Neural cell (in vitro differentiated cells): Measurements from ENCODE around the gene SHB.

ENCODE experiments used
- CTCF ChIP-seq: fragments of 450-650 bp; IDR thresholded peaks from 2 replicates; pipeline ENCODE4 v1.5.1; 2014; ENCODE audit warnings: antibody characterized with exemption, mild to moderate bottlenecking, moderate library complexity; ENCODE audit not compliant: poor library complexity, severe bottlenecking
- EP300 ChIP-seq: fragments of 450-650 bp; conservative IDR thresholded peaks from 2 replicates; pipeline ENCODE4 v1.6.1; 2014; ENCODE audit warnings: antibody characterized with exemption, mild to moderate bottlenecking, moderate library complexity; ENCODE audit not compliant: poor library complexity, severe bottlenecking
- EZH2 ChIP-seq: fragments of 200-600, 300-800 bp; shearing (Covaris generic), sonication (generic); IDR thresholded peaks from 2 replicates; pipeline ENCODE4 v1.6.1; 2014; ENCODE audit warnings: antibody characterized with exemption, low read length, borderline replicate concordance, mild to moderate bottlenecking; ENCODE audit not compliant: insufficient read depth, poor library complexity, severe bottlenecking
- POLR2AphosphoS5 ChIP-seq: IDR thresholded peaks from 2 replicates; pipeline ENCODE4 v1.6.1; 2012
- TAF1 ChIP-seq: IDR thresholded peaks from 2 replicates; pipeline ENCODE4 v1.6.1; 2012; ENCODE audit warnings: low read depth
- TF ChIP-seq, protein P1 (sequence below): IDR thresholded peaks from 2 replicates; pipeline ENCODE4 v1.6.1; 2012; ENCODE audit warnings: borderline replicate concordance

GRCh38 chr9:38083858-38084555 is 15.0 kb upstream of the SHB start:
- no peak for TF ChIP-seq POLR2AphosphoS5
- no peak for TF ChIP-seq CTCF
- no peak for TF ChIP-seq EP300
- no peak for TF ChIP-seq EZH2
- TF ChIP-seq TAF1 = no peak
- TF ChIP-seq, protein P1, sequence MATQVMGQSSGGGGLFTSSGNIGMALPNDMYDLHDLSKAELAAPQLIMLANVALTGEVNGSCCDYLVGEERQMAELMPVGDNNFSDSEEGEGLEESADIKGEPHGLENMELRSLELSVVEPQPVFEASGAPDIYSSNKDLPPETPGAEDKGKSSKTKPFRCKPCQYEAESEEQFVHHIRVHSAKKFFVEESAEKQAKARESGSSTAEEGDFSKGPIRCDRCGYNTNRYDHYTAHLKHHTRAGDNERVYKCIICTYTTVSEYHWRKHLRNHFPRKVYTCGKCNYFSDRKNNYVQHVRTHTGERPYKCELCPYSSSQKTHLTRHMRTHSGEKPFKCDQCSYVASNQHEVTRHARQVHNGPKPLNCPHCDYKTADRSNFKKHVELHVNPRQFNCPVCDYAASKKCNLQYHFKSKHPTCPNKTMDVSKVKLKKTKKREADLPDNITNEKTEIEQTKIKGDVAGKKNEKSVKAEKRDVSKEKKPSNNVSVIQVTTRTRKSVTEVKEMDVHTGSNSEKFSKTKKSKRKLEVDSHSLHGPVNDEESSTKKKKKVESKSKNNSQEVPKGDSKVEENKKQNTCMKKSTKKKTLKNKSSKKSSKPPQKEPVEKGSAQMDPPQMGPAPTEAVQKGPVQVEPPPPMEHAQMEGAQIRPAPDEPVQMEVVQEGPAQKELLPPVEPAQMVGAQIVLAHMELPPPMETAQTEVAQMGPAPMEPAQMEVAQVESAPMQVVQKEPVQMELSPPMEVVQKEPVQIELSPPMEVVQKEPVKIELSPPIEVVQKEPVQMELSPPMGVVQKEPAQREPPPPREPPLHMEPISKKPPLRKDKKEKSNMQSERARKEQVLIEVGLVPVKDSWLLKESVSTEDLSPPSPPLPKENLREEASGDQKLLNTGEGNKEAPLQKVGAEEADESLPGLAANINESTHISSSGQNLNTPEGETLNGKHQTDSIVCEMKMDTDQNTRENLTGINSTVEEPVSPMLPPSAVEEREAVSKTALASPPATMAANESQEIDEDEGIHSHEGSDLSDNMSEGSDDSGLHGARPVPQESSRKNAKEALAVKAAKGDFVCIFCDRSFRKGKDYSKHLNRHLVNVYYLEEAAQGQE = no peak
